ENCODE measurements around the gene NKD1. TPM values are rescaled to one million over a fixed set of nuclear protein-coding genes. Genes with fewer than 3 reads are reported as not detected.

The NKD1 gene
- total RNA-seq, 4 donors from 2014 or later, result 1.8 to 9.1 (median 2.6) TPM

- no peak overlapping the region for H3K4me3 ChIP-seq
- 78% methylated on average over 5 of the region's 5 CpGs for WGBS
- TF ChIP-seq EP300 (IDR thresholded peaks at IDR 0.05), result no peak
- no peak for TF ChIP-seq CTCF (IDR thresholded peaks at IDR 0.05)
- TF ChIP-seq POLR2AphosphoS5 (IDR thresholded peaks at IDR 0.05), result no peak
- TF ChIP-seq POLR2A (IDR thresholded peaks at IDR 0.05), result no peak
- H3K27ac ChIP-seq, result peak overlapping the region; percentile 53
- H3K9me3 ChIP-seq, result no peaks in the 10 kb centered on the region
- peaks cover 37% of the 10 kb centered on the region for H3K4me1 ChIP-seq
- DNase-seq (ENCODE audit: low spot score in 2 of 2), result no peak
- no peaks in the 10 kb centered on the region for H3K27me3 ChIP-seq
- no peaks in the 10 kb centered on the region for H3K36me3 ChIP-seq
These were observed 53.9 kb downstream of the NKD1 start for GRCh38 chr16:50602126-50602525.

- no peak for DNase-seq (ENCODE audit: low spot score in 2 of 2)
- no peaks in the 10 kb centered on the region for H3K27me3 ChIP-seq
- H3K27ac ChIP-seq, result peak overlapping the region; percentile 53
- TF ChIP-seq CTCF (IDR thresholded peaks at IDR 0.05), result no peak
- H3K4me1 ChIP-seq, result peaks cover 37% of the 10 kb centered on the region
- WGBS, result 53% methylated on average over 12 of the region's 14 CpGs
- H3K36me3 ChIP-seq, result no peaks in the 10 kb centered on the region
- no peaks in the 10 kb centered on the region for H3K9me3 ChIP-seq
- no peak overlapping the region for H3K4me3 ChIP-seq
These were observed 54.5 kb downstream of the NKD1 start for GRCh38 chr16:50602531-50603205.

DNA sequence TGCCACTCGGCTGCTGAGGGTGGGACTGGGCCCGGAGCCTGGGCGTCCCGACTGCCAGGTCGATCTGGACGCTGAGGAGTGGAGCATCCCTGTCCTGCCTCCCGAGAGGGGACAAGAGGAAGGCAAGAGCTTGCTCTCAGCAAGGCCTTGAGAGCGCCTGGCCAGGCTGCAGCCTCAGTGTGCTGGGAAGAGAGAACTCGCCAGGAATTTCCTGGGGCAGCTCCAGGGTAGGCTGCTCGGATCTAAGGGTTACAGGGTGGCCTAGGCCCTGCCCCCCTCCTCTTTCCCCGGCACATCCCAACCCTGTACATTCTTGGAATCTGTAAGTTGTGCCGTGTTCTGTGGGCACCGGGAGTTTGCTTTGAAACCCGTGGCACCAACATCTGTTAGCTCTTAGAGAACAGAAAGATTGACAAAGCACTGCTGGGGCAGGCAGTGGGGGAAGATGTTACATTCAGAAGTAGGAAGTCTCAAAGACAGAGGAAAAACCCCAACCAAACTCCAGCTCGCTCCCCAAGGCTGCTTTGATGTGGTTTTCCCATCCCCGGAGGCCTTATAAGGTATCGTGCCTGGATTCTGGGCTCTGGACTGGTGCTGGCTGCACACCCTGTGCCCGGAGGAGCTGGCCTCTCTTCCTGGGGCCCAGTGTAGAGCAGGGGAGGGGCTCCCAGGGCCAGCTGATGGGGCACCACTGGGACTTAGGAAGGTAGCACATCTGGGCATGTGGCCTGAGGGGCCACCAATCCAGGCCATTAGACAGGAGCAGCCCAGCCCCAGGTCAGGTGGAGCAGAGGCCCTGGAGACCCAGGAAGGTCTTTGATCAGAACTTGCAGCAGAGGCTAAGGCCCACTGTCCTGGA lies 55.2 kb downstream of the NKD1 start:
- WGBS, result 33% methylated on average over 14 of the region's 18 CpGs
- H3K4me1 ChIP-seq, result peaks cover 34% of the 10 kb centered on the region

GRCh38 chr16:50604065-50604418 lies 55.8 kb downstream of the NKD1 start:
- WGBS, result 83% methylated on average over 2 of the region's 2 CpGs
- H3K9me3 ChIP-seq, result no peaks in the 10 kb centered on the region
- TF ChIP-seq EP300 (IDR thresholded peaks at IDR 0.05) (no peak), POLR2AphosphoS5 (IDR thresholded peaks at IDR 0.05) (no peak), POLR2A (IDR thresholded peaks at IDR 0.05) (no peak), CTCF (IDR thresholded peaks at IDR 0.05) (no peak)
- no peak overlapping the region for H3K4me3 ChIP-seq
- H3K36me3 ChIP-seq, result no peaks in the 10 kb centered on the region
- no peak for DNase-seq (ENCODE audit: low spot score in 2 of 2)
- H3K4me1 ChIP-seq, result peaks cover 30% of the 10 kb centered on the region
- peak overlapping the region; percentile 53 for H3K27ac ChIP-seq
- H3K27me3 ChIP-seq, result no peaks in the 10 kb centered on the region

More for the DNA sequence above, 55.2 kb downstream of the NKD1 start:
- DNase-seq (ENCODE audit: low spot score in 2 of 2), result no peak
- no peaks in the 10 kb centered on the region for H3K36me3 ChIP-seq
- H3K9me3 ChIP-seq, result no peaks in the 10 kb centered on the region
- H3K27me3 ChIP-seq, result no peaks in the 10 kb centered on the region
- no peak for TF ChIP-seq EP300 (IDR thresholded peaks at IDR 0.05)
- TF ChIP-seq POLR2A (IDR thresholded peaks at IDR 0.05), result no peak
- no peak for TF ChIP-seq CTCF (IDR thresholded peaks at IDR 0.05)
- peak in 1 of 3 donors; percentile 13 for TF ChIP-seq POLR2AphosphoS5 (IDR thresholded peaks at IDR 0.05)
- H3K4me3 ChIP-seq, result no peak overlapping the region
- peak overlapping the region; percentile 53 for H3K27ac ChIP-seq

DNA sequence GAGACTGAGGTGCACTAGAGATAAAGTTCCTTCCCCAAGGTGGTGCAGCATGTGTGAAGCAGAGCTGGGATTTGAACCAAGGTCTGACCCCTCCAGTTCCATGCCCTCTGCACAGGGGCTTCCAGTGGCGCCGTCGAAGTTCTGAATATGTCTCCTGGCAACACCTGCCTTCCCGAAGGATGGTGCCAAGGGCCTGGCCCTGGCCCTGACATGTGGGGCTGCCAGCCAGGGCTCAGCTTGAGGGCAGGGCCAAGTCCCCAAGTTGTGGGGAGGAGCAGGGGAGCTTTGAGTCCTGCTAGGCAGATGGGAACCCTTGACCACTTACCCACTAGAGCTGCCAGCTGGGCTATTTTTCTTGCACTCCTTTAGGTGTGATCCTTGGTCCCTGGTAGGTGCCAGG lies 56.4 kb downstream of the NKD1 start:
- Histone ChIP-seq H3K36me3 (no peaks in the 10 kb centered on the region), H3K4me1 (peaks cover 27% of the 10 kb centered on the region), H3K4me3 (no peak overlapping the region), H3K27me3 (no peaks in the 10 kb centered on the region), H3K27ac (no peak overlapping the region), H3K9me3 (no peaks in the 10 kb centered on the region)
- WGBS, result no CpG with 5 or more reads among the region's 4 CpGs
- DNase-seq (ENCODE audit: low spot score in 2 of 2), result no peak
- TF ChIP-seq EP300 (IDR thresholded peaks at IDR 0.05) (no peak), POLR2AphosphoS5 (IDR thresholded peaks at IDR 0.05) (no peak)
